GM10248 (cell line): Measurements from ENCODE around the gene MCAM.

Experiments used
- CTCF ChIA-PET: fragments of 300-600 bp; sonication (Branson Sonifier 250); formaldehyde crosslinking; extraction: SDS; loops from one replicate; lab custom pipeline; 2021; ENCODE audit warnings: antibody characterized with exemption; lab: Yijun Ruan, JAX
- POLR2A ChIA-PET: fragments of 350-650 bp; sonication (Branson Sonifier 250); formaldehyde crosslinking; extraction: SDS; loops from one replicate; lab custom pipeline; 2020; ENCODE audit warnings: antibody characterized with exemption; lab: Yijun Ruan, JAX
- DNase-seq: peaks from one replicate; pipeline ENCODE4 v3.0.0; 2012; ENCODE audit errors: extremely low spot score
- TF ChIP-seq, protein P1 (sequence below): IDR thresholded peaks from 2 replicates; pipeline ENCODE4 v1.5.1; 2012; ENCODE audit warnings: mild to moderate bottlenecking, low read depth; ENCODE audit errors: extremely low read depth, missing control alignments, control extremely low read depth

The MCAM gene

DNA sequence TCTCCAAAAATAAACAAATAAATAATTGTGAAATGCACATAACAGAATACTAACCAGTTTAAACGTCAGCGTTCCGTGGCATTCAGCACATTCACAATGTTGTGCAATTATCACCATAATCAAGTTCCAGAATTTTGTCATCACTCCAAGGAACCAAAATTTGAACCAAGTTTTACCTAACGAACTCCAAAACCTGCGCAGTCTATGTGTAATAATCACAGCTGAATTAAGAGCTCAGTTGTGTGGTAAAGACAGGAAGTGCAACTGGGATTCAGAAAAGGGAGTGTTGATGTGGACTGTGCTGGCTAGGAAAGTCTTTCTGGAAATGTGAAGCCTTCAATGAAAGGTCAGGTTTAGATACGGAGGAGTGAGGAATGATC, 5.4 kb upstream of the MCAM start:
- ChIA-PET POLR2A (interaction anchor here (1.2 kb wide), 1 partner anchor 227 kb away, joined by 3 read pairs; a partner anchor contains a TSS), CTCF (interaction anchor here (0.6 to 6.7 kb wide), 44 partner anchors 8 to 392 kb away, joined by 3 to 131 read pairs (median 5); partner anchors contain the start of genes ABCG4, C1QTNF5, CBL and DPAGT1)
- DNase-seq: peak; percentile 10
- TF ChIP-seq, protein P1, sequence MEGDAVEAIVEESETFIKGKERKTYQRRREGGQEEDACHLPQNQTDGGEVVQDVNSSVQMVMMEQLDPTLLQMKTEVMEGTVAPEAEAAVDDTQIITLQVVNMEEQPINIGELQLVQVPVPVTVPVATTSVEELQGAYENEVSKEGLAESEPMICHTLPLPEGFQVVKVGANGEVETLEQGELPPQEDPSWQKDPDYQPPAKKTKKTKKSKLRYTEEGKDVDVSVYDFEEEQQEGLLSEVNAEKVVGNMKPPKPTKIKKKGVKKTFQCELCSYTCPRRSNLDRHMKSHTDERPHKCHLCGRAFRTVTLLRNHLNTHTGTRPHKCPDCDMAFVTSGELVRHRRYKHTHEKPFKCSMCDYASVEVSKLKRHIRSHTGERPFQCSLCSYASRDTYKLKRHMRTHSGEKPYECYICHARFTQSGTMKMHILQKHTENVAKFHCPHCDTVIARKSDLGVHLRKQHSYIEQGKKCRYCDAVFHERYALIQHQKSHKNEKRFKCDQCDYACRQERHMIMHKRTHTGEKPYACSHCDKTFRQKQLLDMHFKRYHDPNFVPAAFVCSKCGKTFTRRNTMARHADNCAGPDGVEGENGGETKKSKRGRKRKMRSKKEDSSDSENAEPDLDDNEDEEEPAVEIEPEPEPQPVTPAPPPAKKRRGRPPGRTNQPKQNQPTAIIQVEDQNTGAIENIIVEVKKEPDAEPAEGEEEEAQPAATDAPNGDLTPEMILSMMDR: no peak

DNA sequence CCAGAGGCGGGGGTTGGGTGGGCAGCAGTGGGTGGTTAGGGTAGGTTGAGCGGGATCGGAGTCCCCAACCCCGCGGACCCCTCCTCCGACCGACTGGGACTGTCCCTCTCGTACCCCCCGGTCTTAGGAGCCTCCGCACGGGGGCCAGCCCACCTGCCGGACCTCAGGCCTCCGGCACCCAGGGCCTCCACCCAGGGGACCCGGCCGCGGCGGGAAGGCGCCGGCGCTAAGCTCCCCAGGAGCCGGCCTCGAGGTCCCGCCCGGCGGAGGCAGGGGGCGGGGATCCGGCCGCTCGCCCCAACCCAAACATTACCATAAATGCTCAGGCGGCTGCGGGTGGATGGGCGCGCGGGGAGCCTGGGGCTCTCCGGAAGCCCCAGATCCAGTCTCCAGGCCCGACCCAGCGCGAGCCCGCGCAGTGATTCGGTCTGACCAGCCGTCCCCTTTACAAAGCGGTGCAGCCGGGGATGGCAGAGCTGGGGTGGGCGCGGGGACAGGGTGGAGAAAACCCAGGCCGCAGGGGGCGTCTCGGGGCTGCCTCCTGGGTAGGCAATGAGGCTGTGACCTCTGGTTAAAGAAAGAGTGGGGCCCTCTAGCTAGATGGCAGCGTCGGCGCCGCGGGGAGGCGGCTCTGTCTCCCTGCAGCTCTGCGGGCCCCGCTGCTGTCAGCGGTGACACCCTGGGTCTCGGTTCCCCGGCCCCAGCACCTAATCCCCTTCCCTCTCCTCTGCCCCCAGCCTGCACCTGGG, 4.0 kb upstream of the MCAM start:
- DNase-seq: peak; percentile 85
- TF ChIP-seq, protein P1: peak; percentile 7
- POLR2A ChIA-PET: interaction anchor here (1.0 kb wide), 1 partner anchor 225 kb away, joined by 3 read pairs; a partner anchor contains a TSS
- CTCF ChIA-PET: interaction anchor here (0.7 to 6.7 kb wide), 45 partner anchors 7 to 390 kb away, joined by 3 to 131 read pairs (median 4); partner anchors contain the start of genes C1QTNF5, C2CD2L, CBL and HINFP

DNA sequence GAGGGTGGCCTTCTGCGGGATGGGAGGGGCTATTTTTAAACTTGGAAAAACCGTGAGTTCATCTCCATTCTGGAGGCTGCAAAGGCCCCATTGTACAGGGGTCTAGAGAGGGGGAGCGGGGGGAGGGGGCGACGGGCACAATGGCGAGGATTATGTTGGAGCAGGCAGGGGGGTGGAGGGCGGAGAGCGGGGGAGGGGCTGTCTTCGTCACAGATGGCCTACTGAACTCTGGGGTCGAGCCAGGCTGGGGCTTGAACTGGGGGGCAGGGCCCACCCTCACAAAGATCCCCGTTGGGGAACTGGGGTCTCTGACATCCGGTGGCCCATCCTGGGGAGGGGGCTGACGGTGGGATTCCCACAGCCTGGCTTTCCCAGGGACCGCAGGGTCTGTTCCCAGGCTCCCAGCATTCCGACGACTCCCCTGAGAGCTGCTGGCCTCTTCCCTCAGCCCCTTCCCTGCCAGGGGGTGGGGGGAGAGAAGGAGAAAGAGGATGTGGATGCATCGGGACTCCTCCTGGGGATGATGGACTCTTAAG, 3.4 kb upstream of the MCAM start:
- ChIA-PET CTCF (interaction anchor here (1.0 to 6.7 kb wide), 21 partner anchors 13 to 264 kb away, joined by 3 to 131 read pairs (median 5); partner anchors contain the start of genes C1QTNF5, C2CD2L, CBL and MFRP), POLR2A (interaction anchor here (1.0 kb wide), 1 partner anchor 225 kb away, joined by 3 read pairs; a partner anchor contains a TSS)
- no peak for DNase-seq
- TF ChIP-seq, protein P1: no peak

DNA sequence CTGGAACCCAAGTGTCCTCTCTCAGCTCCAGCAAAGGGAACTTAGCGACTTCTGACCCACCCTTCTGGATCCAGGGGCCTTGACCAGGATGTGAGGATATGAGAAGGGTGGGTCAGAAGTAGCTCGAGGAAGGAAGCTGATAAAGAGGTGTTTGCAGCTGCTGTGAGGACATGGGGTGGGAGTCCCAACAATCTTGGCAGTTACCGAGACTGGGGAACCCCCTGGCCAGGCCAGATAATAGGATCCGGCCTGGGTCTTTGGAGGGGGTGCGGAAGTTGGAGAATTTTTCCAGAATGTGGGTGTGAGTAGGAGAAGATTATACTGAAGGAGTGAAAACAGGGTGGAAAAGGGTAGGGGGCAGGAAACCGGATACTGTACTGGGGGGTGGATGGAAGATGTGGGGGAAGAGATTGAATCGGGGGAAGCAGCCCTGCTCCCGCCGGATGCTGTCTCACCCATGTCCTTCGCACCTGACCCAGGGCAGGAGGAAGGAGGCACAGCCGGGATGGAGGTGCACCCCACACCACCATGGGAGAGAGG, 2.8 kb upstream of the MCAM start:
- no peak for DNase-seq
- POLR2A ChIA-PET: no interaction called here
- TF ChIP-seq, protein P1: no peak
- CTCF ChIA-PET: interaction anchor here (0.8 to 6.7 kb wide), 4 partner anchors 13 to 123 kb away, joined by 3 to 131 read pairs (median 3); partner anchors contain the start of gene C1QTNF5

DNA sequence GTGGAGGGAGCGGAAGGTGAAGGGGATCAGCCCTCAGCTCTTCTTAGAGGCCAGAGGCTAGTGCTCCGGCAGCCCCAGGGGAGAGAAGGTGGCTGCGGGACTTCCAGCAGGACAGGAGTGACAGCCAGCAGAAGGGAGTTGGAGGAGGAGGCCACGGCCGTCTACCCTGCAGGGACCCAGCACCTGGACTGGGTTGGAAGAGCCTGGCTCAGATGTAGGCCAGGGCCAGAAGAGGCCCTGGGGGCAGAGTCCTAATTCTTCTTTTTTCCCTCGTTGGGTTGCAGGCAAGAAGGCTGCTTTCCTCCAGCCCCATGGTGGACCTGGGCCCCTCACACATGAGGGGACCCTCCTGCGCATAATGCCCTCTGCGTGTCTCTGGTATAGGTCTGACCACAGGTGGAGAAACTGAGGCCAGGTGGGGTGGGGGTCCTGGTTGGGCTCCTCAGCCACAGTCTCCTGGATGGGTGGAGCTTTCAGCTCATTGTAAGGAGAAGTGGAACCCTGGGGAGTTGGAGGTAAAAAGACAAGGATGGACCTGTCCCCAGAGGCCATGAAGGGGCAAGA, 2.3 kb upstream of the MCAM start:
- ChIA-PET POLR2A (no interaction called here), CTCF (interaction anchor here (0.8 to 6.7 kb wide), 4 partner anchors 12 to 122 kb away, joined by 3 to 131 read pairs (median 3); partner anchors contain the start of gene C1QTNF5)
- DNase-seq: no peak
- TF ChIP-seq, protein P1: no peak
